GM12878 (cell line): ENCODE measurements around the gene S100A4. TPM values are rescaled to one million over a fixed set of nuclear protein-coding genes. Genes with fewer than 3 reads are reported as not detected.

Experiments used
- ATAC-seq: fragments of 200-7000 bp; cut with Tn5 transposase; 3 replicates; pipeline ENCODE4 v1.9.1; 2020; ENCODE audit warnings: mild to moderate bottlenecking, moderate library complexity
- BruUV-seq: library from RNA; stranded (reverse); fragments of 400-500 nt; replicated peaks from 2 replicates; lab custom pipeline; 2021; lab: Mats Ljungman, UMichigan
- CTCF ChIA-PET: fragments of 300-600 bp; sonication (Branson Sonifier 250); formaldehyde crosslinking; extraction: SDS; loops from one replicate; lab custom pipeline; 2021; ENCODE audit warnings: inconsistent platforms; lab: Yijun Ruan, JAX
- POLR2A ChIA-PET: fragments of 350-600 bp; formaldehyde crosslinking; extraction: SDS; loops from one replicate; lab custom pipeline; 2021; ENCODE audit warnings: inconsistent platforms; lab: Charles Lee
- RAD21 ChIA-PET: fragments of 300-600 bp; sonication (Branson Sonifier 250); formaldehyde crosslinking; loops from one replicate; lab custom pipeline; 2023; ENCODE audit warnings: antibody characterized with exemption; ENCODE audit not compliant: unreplicated experiment; lab: Charles Lee
- SMC1A ChIA-PET: fragments of 300-600 bp; sonication (Branson Sonifier 250); formaldehyde crosslinking; loops from one replicate; lab custom pipeline; 2023; ENCODE audit not compliant: unreplicated experiment, uncharacterized antibody; lab: Charles Lee
- DNase-seq: peaks from one replicate; pipeline ENCODE4 v3.0.0-alpha.2; 2011; ENCODE audit warnings: low read depth, low spot score
- FAIRE-seq: peaks from 3 replicates; lab custom pipeline; 2011; peaks lifted over from hg19 to GRCh38; lab: Jason Lieb, UNC
- H2AFZ ChIP-seq: 2 replicates; pipeline ENCODE4 v1.6.0; 2011; ENCODE audit warnings: low read depth, low read length, control low read depth; ENCODE audit not compliant: control insufficient read depth
- H3K27ac ChIP-seq: 2 replicates; pipeline ENCODE4 v1.5.1; 2011; ENCODE audit warnings: control low read depth; ENCODE audit not compliant: control insufficient read depth, insufficient read depth
- H3K27me3 ChIP-seq, 2 experiments: replicated peaks in 1 of 2; 2 replicates each; pipeline versions ENCODE4 v1.6.0 to v1.6.1; 2011; ENCODE audit warnings: low read length in 1 of 2; ENCODE audit not compliant: control insufficient read depth in 2 of 2, insufficient read depth in 2 of 2
- H3K36me3 ChIP-seq, 2 experiments: 2 replicates each; pipeline ENCODE4 v1.5.1; 2011; ENCODE audit warnings: low read length in 1 of 2; ENCODE audit not compliant: control insufficient read depth in 2 of 2, insufficient read depth in 2 of 2
- H3K4me1 ChIP-seq: 2 replicates; pipeline ENCODE4 v1.6.1; 2011; ENCODE audit warnings: mild to moderate bottlenecking, low read length, moderate library complexity, mixed read lengths; ENCODE audit not compliant: control insufficient read depth, insufficient read depth
- H3K4me2 ChIP-seq: 2 replicates; pipeline ENCODE4 v1.6.0; 2011; ENCODE audit warnings: control low read depth; ENCODE audit not compliant: control insufficient read depth, insufficient read depth
- H3K4me3 ChIP-seq: fragments of 200-600 bp; sonication (generic); 2 replicates; pipeline ENCODE4 v1.5.1; 2016
- H3K79me2 ChIP-seq: 2 replicates; pipeline ENCODE4 v1.6.0; 2011; ENCODE audit warnings: low read length; ENCODE audit not compliant: control insufficient read depth, insufficient read depth
- H3K9ac ChIP-seq: 2 replicates; pipeline ENCODE4 v1.8.0; 2011; ENCODE audit warnings: low read length, control low read depth, mixed read lengths; ENCODE audit not compliant: control insufficient read depth, insufficient read depth
- H3K9me3 ChIP-seq: replicated peaks from 3 replicates; pipeline ENCODE4 v1.5.1; 2011; ENCODE audit warnings: mild to moderate bottlenecking, low read length; ENCODE audit not compliant: control insufficient read depth, insufficient read depth
- H4K20me1 ChIP-seq: 2 replicates; pipeline ENCODE4 v1.6.0; 2011; ENCODE audit not compliant: control insufficient read depth, insufficient read depth
- ATF7 ChIP-seq: fragments of 450-650 bp; IDR thresholded peaks from 2 replicates; pipeline ENCODE4 v1.6.1; 2016; ENCODE audit warnings: low read depth, mild to moderate bottlenecking
- FOS ChIP-seq: IDR thresholded peaks from 3 replicates; pipeline ENCODE4 v1.6.1; 2011; ENCODE audit warnings: borderline replicate concordance; ENCODE audit not compliant: insufficient read length; ENCODE audit errors: extremely low read depth
- KDM1A ChIP-seq: fragments of 200-600 bp; sonication (generic); IDR thresholded peaks from 2 replicates; pipeline ENCODE4 v1.6.1; 2016; ENCODE audit warnings: borderline replicate concordance
- PAX5 ChIP-seq: IDR thresholded peaks from 2 replicates; pipeline ENCODE4 v1.6.1; 2011; ENCODE audit warnings: low read depth, low read length, borderline replicate concordance
- PKNOX1 ChIP-seq: fragments of 450-650 bp; IDR thresholded peaks from 2 replicates; pipeline ENCODE4 v1.6.1; 2016; ENCODE audit warnings: mild to moderate bottlenecking
- SIX5 ChIP-seq: IDR thresholded peaks from 2 replicates; pipeline ENCODE4 v1.6.1; 2011; ENCODE audit warnings: mild to moderate bottlenecking, low read depth, low read length, moderate library complexity; ENCODE audit not compliant: severe bottlenecking
- WGBS: methylation state at CpG from one replicate; pipeline ENCODE4 v1.1.6; 2016; ENCODE audit warnings: low lambda C conversion rate; ENCODE audit not compliant: insufficient replicate concordance, insufficient coverage; ENCODE audit errors: missing lambda C conversion rate; 5-methylcytosine and 5-hydroxymethylcytosine counted together
- in situ Hi-C: fragments of 300-500 bp; cut with MboI; formaldehyde crosslinking; loops from 9 replicates; pipeline ENCODE4 v1.14.3; 2018; ENCODE audit warnings: mixed read lengths
- intact Hi-C: fragments of 100-400 bp; cut with micrococcal nuclease; formaldehyde crosslinking; loops from one replicate; pipeline ENCODE4 v1.14.2; 2022; ENCODE audit not compliant: unreplicated experiment
- polyA plus RNA-seq, 11 experiments: library from polyadenylated mRNA; depleted of rRNA in 4 of 11; unstranded in 6 of 11; stranded (reverse) in 5 of 11; fragments of >200 nt; fragmentation: Nextera tagmentation in 4 of 11; fragmentation: Illumina TruSeq in 1 of 11; extraction: Ambion mirVana in 4 of 11; extraction: Trizol in 1 of 11; gene quantifications; 1 replicate in 1 of 11; 2 replicates in 10 of 11; pipeline versions ENCODE4 v1.2.1 to v1.2.3, GENCODE V29; 2011 to 2016; ENCODE audit warnings: inconsistent platforms in 2 of 11, missing spikeins in 2 of 11, low read depth in 1 of 11
- total RNA-seq, 4 experiments: library from RNA; depleted of rRNA in 3 of 4; stranded (reverse); fragments of >200 nt in 3 of 4; fragmentation: Illumina TruSeq in 1 of 4; extraction: Trizol in 1 of 4; gene quantifications; 2 replicates each; pipeline versions ENCODE4 v1.2.1 to v1.2.3, GENCODE V29; 2013 to 2021

The S100A4 gene
- total and polyA plus RNA-seq, 10 of the 15 experiments (the other 5 are each of a cell fraction or from before 2014, with no cell fraction given) = 4.3 to 104 (median 27.3) TPM

- Histone ChIP-seq H3K9me3 (no peaks in the 10 kb centered on the region), H3K4me1 (no peaks in the 10 kb centered on the region), H3K36me3 (no peaks in the 10 kb centered on the region), H2AFZ (no peak overlapping the region), H3K27me3 (no peaks in the 10 kb centered on the region), H3K79me2 (no peaks in the 10 kb centered on the region), H3K4me3 (no peak overlapping the region), H3K4me2 (no peak overlapping the region), H4K20me1 (no peaks in the 10 kb centered on the region), H3K27ac (no peak overlapping the region), H3K9ac (no peak overlapping the region)
- intact Hi-C loops = no loop called here
- FAIRE-seq = no peak
- in situ Hi-C loops = loop anchor here (5.0 kb wide), 1 partner anchor 53 kb away; no protein-coding TSS in a partner anchor
- TF ChIP-seq PKNOX1 = no peak
- TF ChIP-seq ATF7 = no peak
- no peak for TF ChIP-seq SIX5
- no peak for TF ChIP-seq FOS
- TF ChIP-seq KDM1A = no peak
- TF ChIP-seq PAX5 = no peak
- no peak for DNase-seq
- ChIA-PET CTCF (interaction anchor here (1.0 to 8.3 kb wide), 5 partner anchors 8 to 49 kb away, joined by 3 to 113 read pairs (median 13); partner anchors contain the start of gene S100A6), POLR2A (interaction anchor here (1.1 kb wide), 1 partner anchor 15 kb away, joined by 3 read pairs; the partner anchor contains the start of gene S100A4), RAD21 (interaction anchor here (2.0 kb wide), 1 partner anchor 50 kb away, joined by 6 read pairs; no protein-coding TSS in a partner anchor), SMC1A (interaction anchor here (1.1 to 2.1 kb wide), 3 partner anchors 10 to 49 kb away, joined by 3 to 4 read pairs (median 3); no protein-coding TSS in a partner anchor)
- 73% methylated on average over 2 of the region's 2 CpGs for WGBS
- ATAC-seq = no peak
- no TSS peak for BruUV-seq
These were observed 14.6 kb upstream of the S100A4 start for GRCh38 chr1:153560241-153560640.
